GM06990 (cell line): ENCODE measurements around the gene AOC3.

Source experiments
- DNase-seq: peaks from one replicate; pipeline ENCODE4 v3.0.0-alpha.2; 2011; ENCODE audit not compliant: insufficient read length; ENCODE audit errors: extremely low read depth
- H3K27me3 ChIP-seq: replicated peaks from 2 replicates; pipeline ENCODE4 v1.6.0; 2011; ENCODE audit warnings: low read length; ENCODE audit not compliant: control insufficient read depth, insufficient read depth
- H3K36me3 ChIP-seq: 2 replicates; pipeline ENCODE4 v1.5.1; 2011; ENCODE audit warnings: low read length; ENCODE audit not compliant: control insufficient read depth, insufficient read depth
- H3K4me3 ChIP-seq: replicated peaks from 2 replicates; pipeline ENCODE4 v1.5.1; 2011; ENCODE audit warnings: low read depth, mild to moderate bottlenecking, control low read depth, low read length
- CTCF ChIP-seq: IDR thresholded peaks from 2 replicates; pipeline ENCODE4 v1.5.1; 2011; ENCODE audit warnings: low read length, control low read depth, mild to moderate bottlenecking, inconsistent platforms; ENCODE audit not compliant: insufficient read depth, poor library complexity, severe bottlenecking

AOC3 gene

GRCh38 chr17:42906772-42907446 lies 55.9 kb downstream of the AOC3 start:
- no peak for DNase-seq
- Histone ChIP-seq H3K27me3 (no peaks in the 10 kb centered on the region), H3K36me3 (no peaks in the 10 kb centered on the region), H3K4me3 (no peak overlapping the region)
- TF ChIP-seq CTCF: no peak
